Lung (tissue), 12 donors: ENCODE data around the gene CHMP1A. TPM values are rescaled to one million over a fixed set of nuclear protein-coding genes. Genes with fewer than 3 reads are reported as not detected.
A peak's percentile ranks its signal among the peaks of the same experiment; 100 is the strongest.

Experiments
- ATAC-seq: fragments of 200-7000 bp; cut with Tn5 transposase; one replicate; pipeline ENCODE4 v1.9.1; 2020; ENCODE audit warnings: moderate number of reproducible peaks; ENCODE audit not compliant: insufficient read depth, low FRiP score
- DNase-seq, 3 donors: peaks; one replicate each; pipeline ENCODE4 v3.0.0-alpha.2; 2013 to 2017
- H3K27ac ChIP-seq, 2 donors: one replicate each; pipeline ENCODE4 v1.5.1; 2013; ENCODE audit warnings: mild to moderate bottlenecking in 2 of 2, moderate library complexity in 2 of 2, control low read depth in 1 of 2, inconsistent platforms in 1 of 2, low read depth in 1 of 2, low read length in 1 of 2
- H3K27me3 ChIP-seq, 3 donors: one replicate each; pipeline ENCODE4 v1.5.1; 2013; ENCODE audit warnings: low read length in 2 of 3; ENCODE audit not compliant: control insufficient read depth in 3 of 3, insufficient read depth in 3 of 3
- H3K36me3 ChIP-seq, 4 donors: one replicate each; pipeline ENCODE4 v1.5.1; 2013; ENCODE audit warnings: low read length in 4 of 4, mild to moderate bottlenecking in 1 of 4, moderate library complexity in 1 of 4; ENCODE audit not compliant: control insufficient read depth in 4 of 4, insufficient read depth in 4 of 4
- H3K4me1 ChIP-seq, 5 donors: one replicate each; pipeline ENCODE4 v1.5.1; 2013; ENCODE audit warnings: low read length in 5 of 5, mild to moderate bottlenecking in 2 of 5, moderate library complexity in 1 of 5; ENCODE audit not compliant: control insufficient read depth in 5 of 5, insufficient read depth in 5 of 5
- H3K4me3 ChIP-seq: one replicate; pipeline ENCODE4 v1.5.1; 2013; ENCODE audit warnings: mild to moderate bottlenecking, control low read depth, moderate library complexity
- H3K9ac ChIP-seq, 2 donors: one replicate each; pipeline ENCODE4 v1.5.1; 2013; ENCODE audit warnings: low read length in 2 of 2, control low read depth in 1 of 2; ENCODE audit not compliant: insufficient read depth in 1 of 2
- H3K9me3 ChIP-seq, 4 donors: one replicate each; pipeline ENCODE4 v1.5.1; 2013; ENCODE audit warnings: low read length in 3 of 4, mild to moderate bottlenecking in 1 of 4, moderate library complexity in 1 of 4; ENCODE audit not compliant: control insufficient read depth in 4 of 4, insufficient read depth in 3 of 4
- CTCF ChIP-seq: IDR thresholded peaks from 2 replicates; pipeline ENCODE4 v1.5.1; 2012; ENCODE audit warnings: mild to moderate bottlenecking; ENCODE audit errors: control extremely low read depth, extremely low read depth
- WGBS, 2 donors: extraction: QIAGEN DNeasy Blood & Tissue Kit; methylation state at CpG; one replicate each; pipeline ENCODE4 v1.1.7; 2013; 5-methylcytosine and 5-hydroxymethylcytosine counted together
- polyA plus RNA-seq, 2 donors: library from polyadenylated mRNA; stranded (reverse); fragments of 200-250 nt; gene quantifications; one replicate each; pipeline ENCODE4 v1.2.1, GENCODE V29; 2013
- total RNA-seq, 2 donors: library from RNA; depleted of rRNA in 1 of 2; stranded (reverse); fragments of >200 nt in 1 of 2; gene quantifications; one replicate each; pipeline ENCODE4 v1.2.1, GENCODE V29; 2014 to 2021
- donor health status: control.
- donor health status: control.
- donor health status: Bipolar disorder and iron deficiency.
- donor health status: healthy.
- donor health status: DM: yes; HTN: yes; CAD: no.

The CHMP1A gene
- total and polyA plus RNA-seq, 4 donors: 61.3 to 98.4 (median 85.5) TPM

GRCh38 chr16:89620406-89620841 lies 37.1 kb downstream of the CHMP1A start:
- H3K9ac ChIP-seq: no peak overlapping the region
- 82 to 83% methylated on average over 16 of the region's 16 CpGs for WGBS, 2 donors
- ATAC-seq (no peak), DNase-seq (peak; percentile 46 to 64 (median 56))
- no peaks in the 10 kb centered on the region for H3K36me3 ChIP-seq
- H3K9me3 ChIP-seq: peaks cover 0 to 2% (median 0%) of the 10 kb centered on the region in 4 donors
- H3K4me3 ChIP-seq: no peak overlapping the region
- H3K27ac ChIP-seq: no peak overlapping the region
- peaks cover 0 to 15% (median 3%) of the 10 kb centered on the region in 5 donors for H3K4me1 ChIP-seq
- TF ChIP-seq CTCF: no peak
- peaks cover 0 to 3% (median 2%) of the 10 kb centered on the region in 3 donors for H3K27me3 ChIP-seq

- no peak overlapping the region for H3K4me3 ChIP-seq
- DNase-seq: peak; percentile 67 to 83 (median 75)
- peaks cover 0 to 3% (median 2%) of the 10 kb centered on the region in 3 donors for H3K27me3 ChIP-seq
- no peak overlapping the region for H3K27ac ChIP-seq
- H3K4me1 ChIP-seq: peaks cover 0 to 15% (median 3%) of the 10 kb centered on the region in 5 donors
- TF ChIP-seq CTCF: no peak
- no peaks in the 10 kb centered on the region for H3K36me3 ChIP-seq
- H3K9me3 ChIP-seq: peaks cover 0 to 2% (median 0%) of the 10 kb centered on the region in 4 donors
- no peak for ATAC-seq
- WGBS, 2 donors: 57 to 78% methylated on average over 12 of the region's 12 CpGs
- H3K9ac ChIP-seq: no peak overlapping the region
Observed at GRCh38 chr16:89619840-89620239, 37.7 kb downstream of the CHMP1A start.

- Histone ChIP-seq H3K9ac (no peak overlapping the region), H3K27me3 (peaks cover 0 to 3% (median under 1%) of the 10 kb centered on the region in 3 donors), H3K36me3 (no peaks in the 10 kb centered on the region), H3K4me3 (no peak overlapping the region), H3K4me1 (peaks cover 0 to 15% (median 3%) of the 10 kb centered on the region in 5 donors), H3K27ac (no peak overlapping the region), H3K9me3 (peaks cover 0 to 2% (median 0%) of the 10 kb centered on the region in 4 donors)
- DNase-seq (peak in 1 of 3 donors; percentile 45), ATAC-seq (no peak)
- no peak for TF ChIP-seq CTCF
- WGBS, 2 donors: 53 to 56% methylated on average over 15 to 16 of the region's 16 CpGs
Observed at GRCh38 chr16:89618109-89618998, 39.2 kb downstream of the CHMP1A start.
